BJ (cell line): Measurements from ENCODE around the gene TGM1. TPM values are rescaled to one million over a fixed set of nuclear protein-coding genes. Genes with fewer than 3 reads are reported as not detected.

Experiments used
- CTCF ChIA-PET: fragments of 350-600 bp; formaldehyde crosslinking; extraction: SDS; loops from one replicate; lab custom pipeline; 2021; ENCODE audit warnings: antibody characterized with exemption, inconsistent platforms; lab: Yijun Ruan, JAX
- POLR2A ChIA-PET: fragments of 300-600 bp; sonication (Branson Sonifier 250); formaldehyde crosslinking; extraction: SDS; loops from one replicate; lab custom pipeline; 2021; ENCODE audit warnings: antibody characterized with exemption; lab: Charles Lee
- DNase-seq: peaks from one replicate; pipeline ENCODE4 v3.0.0-alpha.2; 2011; ENCODE audit warnings: low read depth
- H3K27me3 ChIP-seq: 2 replicates; pipeline ENCODE4 v1.6.0; 2011; ENCODE audit warnings: low read length; ENCODE audit not compliant: control insufficient read depth, insufficient read depth
- H3K36me3 ChIP-seq: 2 replicates; pipeline ENCODE4 v1.5.1; 2011; ENCODE audit warnings: low read length; ENCODE audit not compliant: control insufficient read depth, insufficient read depth
- H3K4me3 ChIP-seq: 2 replicates; pipeline ENCODE4 v1.5.1; 2011; ENCODE audit warnings: low read depth, mild to moderate bottlenecking, control low read depth, low read length
- polyA plus RNA-seq: library from polyadenylated mRNA; depleted of rRNA; stranded (reverse); fragments of >200 nt; gene quantifications from 2 replicates; pipeline ENCODE4 v1.2.3, GENCODE V29; 2011
- TF ChIP-seq, protein P1 (sequence below): IDR thresholded peaks from 2 replicates; pipeline ENCODE4 v1.5.1; 2011; ENCODE audit warnings: low read depth, mild to moderate bottlenecking, control low read depth, inconsistent platforms, low read length, moderate library complexity; ENCODE audit not compliant: insufficient read depth

TGM1 gene
- polyA plus RNA-seq, 1 experiment, result 2.9 TPM

DNA sequence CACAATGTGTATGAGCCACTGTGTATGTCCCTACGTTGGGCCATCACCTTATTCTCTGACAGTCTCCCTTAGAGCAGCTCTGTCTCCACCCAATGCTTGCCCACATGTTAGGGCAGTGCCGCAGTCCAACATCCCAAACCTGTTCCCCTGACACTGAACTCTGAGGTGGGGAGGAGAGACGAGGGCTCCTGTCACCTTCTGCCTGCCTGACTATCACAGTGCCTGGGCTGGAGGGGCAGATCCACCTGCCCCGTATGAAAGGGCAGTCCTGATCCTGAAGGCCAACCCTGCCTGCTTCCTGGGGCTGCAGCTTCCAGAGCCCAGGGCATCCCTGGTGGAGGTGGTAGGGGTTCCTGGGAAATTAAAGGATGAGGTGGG lies 2.2 kb downstream of the TGM1 start:
- H3K36me3 ChIP-seq, result peaks cover 2% of the 10 kb centered on the region
- H3K4me3 ChIP-seq, result no peak overlapping the region
- no peaks in the 10 kb centered on the region for H3K27me3 ChIP-seq
- TF ChIP-seq, protein P1, sequence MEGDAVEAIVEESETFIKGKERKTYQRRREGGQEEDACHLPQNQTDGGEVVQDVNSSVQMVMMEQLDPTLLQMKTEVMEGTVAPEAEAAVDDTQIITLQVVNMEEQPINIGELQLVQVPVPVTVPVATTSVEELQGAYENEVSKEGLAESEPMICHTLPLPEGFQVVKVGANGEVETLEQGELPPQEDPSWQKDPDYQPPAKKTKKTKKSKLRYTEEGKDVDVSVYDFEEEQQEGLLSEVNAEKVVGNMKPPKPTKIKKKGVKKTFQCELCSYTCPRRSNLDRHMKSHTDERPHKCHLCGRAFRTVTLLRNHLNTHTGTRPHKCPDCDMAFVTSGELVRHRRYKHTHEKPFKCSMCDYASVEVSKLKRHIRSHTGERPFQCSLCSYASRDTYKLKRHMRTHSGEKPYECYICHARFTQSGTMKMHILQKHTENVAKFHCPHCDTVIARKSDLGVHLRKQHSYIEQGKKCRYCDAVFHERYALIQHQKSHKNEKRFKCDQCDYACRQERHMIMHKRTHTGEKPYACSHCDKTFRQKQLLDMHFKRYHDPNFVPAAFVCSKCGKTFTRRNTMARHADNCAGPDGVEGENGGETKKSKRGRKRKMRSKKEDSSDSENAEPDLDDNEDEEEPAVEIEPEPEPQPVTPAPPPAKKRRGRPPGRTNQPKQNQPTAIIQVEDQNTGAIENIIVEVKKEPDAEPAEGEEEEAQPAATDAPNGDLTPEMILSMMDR, result no peak
- no peak for DNase-seq
- POLR2A ChIA-PET, result interaction anchor here (0.6 kb wide), 1 partner anchor 118 kb away, joined by 3 read pairs; no protein-coding TSS in a partner anchor
- CTCF ChIA-PET, result interaction anchor here (1.1 to 3.6 kb wide), 2 partner anchors 10 to 72 kb away, joined by 3 to 16 read pairs; partner anchors contain the start of gene RABGGTA

DNA sequence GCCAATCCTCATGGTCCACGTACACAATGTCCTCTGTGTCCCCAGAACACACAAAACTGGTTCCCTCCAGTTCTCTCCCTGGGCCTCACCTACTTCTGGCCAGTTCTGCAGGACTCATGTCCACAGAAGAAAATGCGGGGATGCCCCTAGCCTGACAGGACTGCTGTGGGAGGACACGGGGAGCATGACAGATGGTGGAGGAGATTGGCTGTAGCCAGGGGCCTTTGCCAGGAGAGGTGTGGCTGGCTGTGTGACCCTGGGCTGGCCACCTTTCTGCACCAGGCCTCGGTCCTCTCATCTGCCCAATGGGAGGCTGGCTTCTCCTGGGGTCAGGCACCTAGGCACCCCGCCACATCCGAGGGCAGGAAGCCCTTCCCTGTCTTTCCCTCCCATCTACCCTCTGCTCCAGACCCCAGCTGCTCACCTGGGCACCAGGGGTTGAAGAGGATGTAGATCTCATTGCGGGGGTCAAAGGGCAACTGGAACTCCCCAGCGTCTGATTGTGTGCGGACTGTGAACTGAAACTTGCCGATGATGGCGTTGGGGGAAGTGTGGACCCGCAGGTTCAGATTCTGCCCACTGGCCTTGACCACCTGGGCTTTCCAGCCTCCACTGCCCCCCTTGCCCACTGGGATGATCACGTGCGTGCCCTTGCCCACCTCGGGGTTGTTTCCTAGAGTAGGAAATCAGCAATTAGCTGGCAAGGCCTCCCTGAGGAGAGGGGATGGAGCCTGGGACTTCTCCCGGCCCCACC lies 2.8 kb downstream of the TGM1 start:
- no peaks in the 10 kb centered on the region; the same call in 1 of the 2 replicates for H3K36me3 ChIP-seq
- DNase-seq, result no peak
- ChIA-PET CTCF (interaction anchor here (3.6 kb wide), 1 partner anchor 11 kb away, joined by 16 read pairs; the partner anchor contains the start of gene RABGGTA), POLR2A (no interaction called here)
- TF ChIP-seq, protein P1, result no peak
- no peak overlapping the region for H3K4me3 ChIP-seq
- H3K27me3 ChIP-seq, result no peaks in the 10 kb centered on the region

DNA sequence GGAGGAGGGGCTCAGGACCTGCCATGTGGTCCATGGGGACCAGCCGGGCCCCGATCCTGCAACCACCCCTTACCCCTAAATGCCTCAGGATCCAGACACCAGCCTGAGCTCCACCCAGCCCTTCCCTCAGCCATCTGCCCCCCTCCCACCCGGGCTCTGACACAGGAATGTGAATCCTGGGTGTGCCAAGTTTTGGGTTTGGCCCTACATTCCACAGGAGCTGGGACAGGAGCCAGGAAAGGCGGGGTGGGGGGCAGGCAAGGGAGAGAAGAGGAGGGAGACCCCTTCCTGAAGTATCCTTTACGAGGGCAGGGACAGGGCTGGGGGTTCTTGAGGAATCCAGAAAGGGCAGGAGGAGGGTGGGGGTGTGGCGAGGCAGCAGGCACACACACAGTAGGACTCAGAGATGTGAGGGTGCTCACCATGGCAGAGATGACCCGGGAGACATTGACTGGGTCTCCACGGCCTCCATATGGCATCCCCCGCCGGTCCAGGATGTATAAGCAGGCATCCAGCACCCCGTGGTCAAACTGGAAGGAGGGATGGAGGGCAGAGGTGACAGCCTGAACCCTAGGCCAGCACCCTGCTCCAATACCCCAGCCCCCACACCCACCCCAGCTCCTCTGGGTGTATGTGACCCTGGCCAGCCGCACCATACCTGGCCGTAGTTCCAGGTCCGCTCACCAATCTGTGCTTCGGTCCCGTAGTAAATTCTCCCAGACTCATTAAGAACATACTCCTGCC lies 3.5 kb downstream of the TGM1 start:
- Histone ChIP-seq H3K27me3 (no peaks in the 10 kb centered on the region), H3K36me3 (peaks cover 1% of the 10 kb centered on the region; the same call in 1 of the 2 replicates), H3K4me3 (no peak overlapping the region)
- CTCF ChIA-PET, result interaction anchor here (0.7 to 1.9 kb wide), 3 partner anchors 15 to 21 kb away, joined by 3 to 11 read pairs (median 3); partner anchors contain the start of gene TINF2
- TF ChIP-seq, protein P1, result no peak
- POLR2A ChIA-PET, result no interaction called here
- DNase-seq, result no peak

DNA sequence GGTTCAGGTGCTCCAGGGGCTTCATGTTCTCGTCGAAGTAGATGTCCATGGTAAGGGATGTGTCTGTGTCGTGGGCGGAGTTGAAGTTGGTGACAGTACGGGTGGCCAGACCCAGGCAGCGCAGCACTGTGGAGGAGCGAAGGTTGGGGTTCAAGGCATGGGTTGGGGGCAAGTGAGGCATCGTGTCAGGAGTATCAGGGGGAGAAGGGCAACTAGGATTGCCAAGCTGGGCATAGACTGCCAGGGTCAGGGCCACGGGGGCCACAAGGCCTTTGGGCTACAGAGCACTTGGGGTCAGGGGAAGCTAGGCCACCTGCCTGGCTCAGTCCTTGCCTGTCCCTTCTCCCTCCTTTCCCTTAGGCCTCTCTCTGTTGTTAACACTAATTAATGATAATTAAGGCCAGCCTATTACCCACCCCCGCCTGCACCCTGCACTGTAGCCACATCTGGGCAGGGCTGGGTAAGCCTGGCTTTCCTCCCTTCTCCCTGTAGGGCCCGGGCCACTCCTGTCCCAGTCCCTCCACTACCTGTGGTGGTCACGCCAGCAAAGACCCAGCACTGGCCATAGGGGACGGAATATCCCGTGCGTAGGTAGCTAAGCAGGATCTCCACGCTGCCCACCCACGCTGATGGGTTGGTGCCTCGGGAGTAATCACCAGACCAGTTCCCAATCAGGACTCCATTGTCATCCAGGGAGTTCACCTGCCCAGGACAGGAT lies 4.3 kb downstream of the TGM1 start:
- Histone ChIP-seq H3K27me3 (no peaks in the 10 kb centered on the region), H3K4me3 (no peak overlapping the region), H3K36me3 (peaks cover 1% of the 10 kb centered on the region; the same call in 1 of the 2 replicates)
- POLR2A ChIA-PET, result no interaction called here
- CTCF ChIA-PET, result interaction anchor here (0.7 to 2.9 kb wide), 4 partner anchors 12 to 22 kb away, joined by 3 to 11 read pairs (median 6); partner anchors contain the start of genes RABGGTA and TINF2
- TF ChIP-seq, protein P1, result no peak
- DNase-seq, result no peak
